ENCODE data around the gene SCFD2. TPM values are rescaled to one million over a fixed set of nuclear protein-coding genes. Genes with fewer than 3 reads are reported as not detected.

Gene SCFD2
- total and polyA plus RNA-seq, 2 of the 8 experiments (the other 6 are each of a cell fraction or from before 2014, with no cell fraction given): 6.2 to 10.2 TPM

- Histone ChIP-seq H3K79me2 (ENCODE audit: control insufficient read depth in 1 of 2, insufficient read depth in 2 of 2, low read length in 2 of 2) (no peaks in the 10 kb centered on the region), H3K9ac (replicated peaks in 1 of 4; ENCODE audit: extremely low read depth in 1 of 4, low read depth in 3 of 4, low read length in 3 of 4) (no peak overlapping the region), H4K8ac (ENCODE audit: extremely low read depth, insufficient read depth, low read length) (no peak overlapping the region), H3K18ac (ENCODE audit: extremely low read depth, low read length) (no peak overlapping the region), H3K36me3 (ENCODE audit: control insufficient read depth in 2 of 4, insufficient read depth in 4 of 4, low read length in 3 of 4) (no peaks in the 10 kb centered on the region), H4K20me1 (replicated peaks in 1 of 2; ENCODE audit: control insufficient read depth in 1 of 2, insufficient read depth in 2 of 2, low read length in 2 of 2) (no peaks in the 10 kb centered on the region), H2BK5ac (ENCODE audit: low read depth, low read length) (no peak overlapping the region), H2BK20ac (ENCODE audit: low read length) (no peak overlapping the region), H3K79me1 (ENCODE audit: low read depth, low read length) (no peaks in the 10 kb centered on the region), H2BK15ac (ENCODE audit: low read length) (no peak overlapping the region), H2AK5ac (ENCODE audit: low read depth, low read length) (no peak overlapping the region), H3K4me3 (ENCODE audit: extremely low read depth in 1 of 4, insufficient read depth in 2 of 4, low read depth in 3 of 4, low read length in 4 of 4) (no peak overlapping the region), H3K23ac (ENCODE audit: insufficient read length) (no peak overlapping the region), H3K4ac (replicated peaks; ENCODE audit: insufficient read length, low read depth, low read length) (no peak overlapping the region), H3K9me3 (ENCODE audit: insufficient read depth in 2 of 2, low read depth in 1 of 2, low read length in 1 of 2) (no peaks in the 10 kb centered on the region), H3K14ac (ENCODE audit: insufficient read length) (no peak overlapping the region), H3K27me3 (replicated peaks in 1 of 4; ENCODE audit: control insufficient read depth in 3 of 4, extremely low read depth in 1 of 4, insufficient read depth in 3 of 4, low read length in 3 of 4) (no peaks in the 10 kb centered on the region), H2BK120ac (replicated peaks; ENCODE audit: low read depth, low read length) (no peak overlapping the region), H2BK12ac (ENCODE audit: low read depth, low read length) (no peak overlapping the region), H2AFZ (ENCODE audit: low read length) (no peak overlapping the region), H3K4me1 (replicated peaks in 1 of 4; ENCODE audit: control insufficient read depth in 3 of 4, insufficient read depth in 4 of 4, low read length in 3 of 4) (peaks cover 5 to 15% (median 12%) of the 10 kb centered on the region in 4 experiments), H3K4me2 (ENCODE audit: insufficient read depth in 1 of 2, low read depth in 2 of 2, low read length in 2 of 2) (no peak overlapping the region), H3K23me2 (ENCODE audit: low read depth, low read length) (no peaks in the 10 kb centered on the region), H3K56ac (replicated peaks; ENCODE audit: insufficient read length, low read depth, low read length) (no peak overlapping the region), H3K27ac (ENCODE audit: low read depth, low read length) (no peak overlapping the region), H4K5ac (ENCODE audit: insufficient read length, low read depth, low read length) (no peak overlapping the region), H4K91ac (replicated peaks; ENCODE audit: insufficient read length, low read length) (no peak overlapping the region)
- no peak for FAIRE-seq
- CTCF ChIA-PET (ENCODE audit: partially characterized antibody): interaction anchor here (0.8 to 2.1 kb wide), 6 partner anchors 8 to 339 kb away, joined by 3 to 6 read pairs (median 4); no protein-coding TSS in a partner anchor
- WGBS, 2 experiments (ENCODE audit: extremely low coverage in 1 of 2, insufficient coverage in 1 of 2, insufficient read length in 1 of 2, insufficient replicate concordance in 2 of 2, low coverage in 1 of 2, low lambda C conversion rate in 2 of 2, missing lambda C conversion rate in 1 of 2): 89% methylated on average over 2 of the region's 2 CpGs; no CpG with 5 or more reads in 1 of the 2 experiments
- no peak for DNase-seq (ENCODE audit: low read depth in 1 of 2, low spot score in 2 of 2)
- POLR2A ChIA-PET (ENCODE audit: partially characterized antibody): interaction anchor here (1.4 to 15.2 kb wide), 3 partner anchors 12 to 132 kb away, joined by 5 to 165 read pairs (median 5); partner anchors contain the start of gene RASL11B
- TF ChIP-seq SP2 (IDR thresholded peaks at IDR 0.05; ENCODE audit: low read length): no peak
- TF ChIP-seq SUZ12 (IDR thresholded peaks at IDR 0.05; ENCODE audit: low read length): no peak
- no peak for TF ChIP-seq ASH2L (IDR thresholded peaks at IDR 0.05; ENCODE audit: low read length)
- TF ChIP-seq TCF12 (IDR thresholded peaks at IDR 0.05; ENCODE audit: low read depth, low read length): no peak
- no peak for TF ChIP-seq ATF2 (IDR thresholded peaks at IDR 0.05; ENCODE audit: low read length)
- no peak for TF ChIP-seq SRF (IDR thresholded peaks at IDR 0.05; ENCODE audit: low read depth, low read length)
- TF ChIP-seq SP1 (IDR thresholded peaks at IDR 0.05; ENCODE audit: low read depth, low read length): no peak
- TF ChIP-seq KDM5A (IDR thresholded peaks at IDR 0.05; ENCODE audit: low read length): no peak
- no peak for TF ChIP-seq SAP30 (IDR thresholded peaks at IDR 0.05; ENCODE audit: insufficient read depth, insufficient replicate concordance, low read length)
- TF ChIP-seq CHD2 (IDR thresholded peaks at IDR 0.05; ENCODE audit: low read length): no peak
- no peak for TF ChIP-seq RNF2 (IDR thresholded peaks at IDR 0.05; ENCODE audit: borderline replicate concordance, low read depth, low read length, missing control alignments, poor library complexity, severe bottlenecking)
- no peak for TF ChIP-seq KDM4A (IDR thresholded peaks at IDR 0.05; ENCODE audit: low read depth, low read length, severe bottlenecking)
These were observed 521.3 kb downstream of the SCFD2 start for GRCh38 chr4:52844596-52844995.

Measured in H1 (cell line).